ENCODE data around the gene WDR83.

WDR83 gene

GRCh38 chr19:12675399-12675798, 8.8 kb downstream of the WDR83 start:
- Histone ChIP-seq H3K4me3 (ENCODE audit: low read depth, low read length) (no peak overlapping the region), H3K36me3 (ENCODE audit: control insufficient read depth in 2 of 2, insufficient read depth in 1 of 2, low read length in 2 of 2) (peaks cover 35 to 84% of the 10 kb centered on the region in 2 experiments; a peak in 2 of 3 replicates), H3K27ac (ENCODE audit: extremely low read depth, low read depth, low read length) (no peak overlapping the region), H3K9me3 (ENCODE audit: control insufficient read depth, insufficient read depth, low read depth, low read length) (no peaks in the 10 kb centered on the region), H3K4me1 (ENCODE audit: control insufficient read depth, insufficient read depth, low read length) (no peaks in the 10 kb centered on the region)
- TF ChIP-seq INSM2 (tag by site-specific recombination; IDR thresholded peaks at IDR 0.05) (no peak), ZNF132 (tag by site-specific recombination; IDR thresholded peaks at IDR 0.05; ENCODE audit: borderline replicate concordance) (no peak), ZNF513 (tag by site-specific recombination; IDR thresholded peaks at IDR 0.05) (no peak), ZNF148 (tag by site-specific recombination; IDR thresholded peaks at IDR 0.05; ENCODE audit: borderline replicate concordance) (no peak), KLF17 (tag by site-specific recombination; IDR thresholded peaks at IDR 0.05) (no peak), ZNF610 (tag by site-specific recombination; IDR thresholded peaks at IDR 0.05; ENCODE audit: borderline replicate concordance) (no peak), ZBTB10 (tag by site-specific recombination; IDR thresholded peaks at IDR 0.05) (no peak), ZNF639 (tag by site-specific recombination; IDR thresholded peaks at IDR 0.05) (no peak), ZNF398 (tag by site-specific recombination; IDR thresholded peaks at IDR 0.05) (no peak), ZNF426 (tag by site-specific recombination; IDR thresholded peaks at IDR 0.05) (no peak), ZNF510 (tag by site-specific recombination; IDR thresholded peaks at IDR 0.05; ENCODE audit: insufficient replicate concordance) (no peak), ZNF239 (tag by site-specific recombination; IDR thresholded peaks at IDR 0.05) (no peak)
- ChIA-PET CTCF (interaction anchor here (1.0 kb wide), 1 partner anchor 85 kb away, joined by 4 read pairs; no protein-coding TSS in a partner anchor), POLR2A (no interaction called here)

Data from HEK293 (cell line).